Glutamatergic neuron (in vitro differentiated cells): Measurements from ENCODE around the gene RASGRP1. TPM values are rescaled to one million over a fixed set of nuclear protein-coding genes. Genes with fewer than 3 reads are reported as not detected.

Experiments used
- DNase-seq: peaks from one replicate; pipeline ENCODE4 v3.0.0; 2022
- H3K27ac Mint-ChIP-seq: one replicate; pipeline ENCODE4 v1.8.0; 2020; ENCODE audit warnings: mild to moderate bottlenecking, mixed read lengths, inconsistent platforms; ENCODE audit not compliant: unreplicated experiment
- H3K27me3 Mint-ChIP-seq: one replicate; pipeline ENCODE4 v1.8.0; 2020; ENCODE audit warnings: mild to moderate bottlenecking, moderate library complexity, mixed read lengths, inconsistent platforms; ENCODE audit not compliant: unreplicated experiment
- H3K36me3 Mint-ChIP-seq: one replicate; pipeline ENCODE4 v1.8.0; 2020; ENCODE audit warnings: mild to moderate bottlenecking, mixed read lengths, inconsistent platforms; ENCODE audit not compliant: unreplicated experiment
- H3K4me1 Mint-ChIP-seq: one replicate; pipeline ENCODE4 v1.8.0; 2020; ENCODE audit warnings: mild to moderate bottlenecking, low read depth, mixed read lengths, inconsistent platforms; ENCODE audit not compliant: unreplicated experiment
- H3K4me3 Mint-ChIP-seq: one replicate; pipeline ENCODE4 v1.8.0; 2020; ENCODE audit warnings: mild to moderate bottlenecking, mixed read lengths, inconsistent platforms; ENCODE audit not compliant: unreplicated experiment
- H3K9me3 Mint-ChIP-seq: one replicate; pipeline ENCODE4 v1.8.0; 2020; ENCODE audit warnings: mild to moderate bottlenecking, moderate library complexity, mixed read lengths, inconsistent platforms; ENCODE audit not compliant: unreplicated experiment
- CTCF ChIP-seq: fragments of 200-600 bp; sonication (generic); IDR thresholded peaks from one replicate; pipeline ENCODE4 v1.5.0; 2021; ENCODE audit not compliant: partially characterized antibody, unreplicated experiment
- total RNA-seq: library from RNA; stranded (reverse); fragmentation: NEBNext Ultra II Directional; extraction: Animal tissue kit (Norgen Biotek cat#: 25700); gene quantifications from one replicate; pipeline ENCODE4 v1.2.1, GENCODE V29; 2021; ENCODE audit not compliant: unreplicated experiment

RASGRP1 gene
- total RNA-seq, 1 donor from 2014 or later: not detected

- TF ChIP-seq CTCF: no peak
- no peak overlapping the region for H3K27ac Mint-ChIP-seq
- H3K9me3 Mint-ChIP-seq: no peaks in the 10 kb centered on the region
- H3K36me3 Mint-ChIP-seq: no peaks in the 10 kb centered on the region
- no peaks in the 10 kb centered on the region for H3K4me1 Mint-ChIP-seq
- DNase-seq: no peak
- peaks cover 4% of the 10 kb centered on the region for H3K27me3 Mint-ChIP-seq
- no peak overlapping the region for H3K4me3 Mint-ChIP-seq
Measured at GRCh38 chr15:38520035-38520434, 44.6 kb downstream of the RASGRP1 start.

GRCh38 chr15:38518084-38518483, 46.5 kb downstream of the RASGRP1 start:
- peaks cover 5% of the 10 kb centered on the region for H3K4me1 Mint-ChIP-seq

GRCh38 chr15:38517312-38517975, 47.2 kb downstream of the RASGRP1 start:
- H3K27ac Mint-ChIP-seq: no peak overlapping the region
- peaks cover 4% of the 10 kb centered on the region for H3K27me3 Mint-ChIP-seq

More at GRCh38 chr15:38518084-38518483, 46.5 kb downstream of the RASGRP1 start:
- H3K9me3 Mint-ChIP-seq: no peaks in the 10 kb centered on the region
- no peaks in the 10 kb centered on the region for H3K36me3 Mint-ChIP-seq
- H3K27ac Mint-ChIP-seq: no peak overlapping the region
- no peak for TF ChIP-seq CTCF
- peaks cover 4% of the 10 kb centered on the region for H3K27me3 Mint-ChIP-seq
- no peak overlapping the region for H3K4me3 Mint-ChIP-seq
- no peak for DNase-seq

GRCh38 chr15:38516626-38517025, 48.0 kb downstream of the RASGRP1 start:
- Mint-ChIP-seq H3K27me3 (peaks cover 4% of the 10 kb centered on the region), H3K4me3 (no peak overlapping the region), H3K36me3 (no peaks in the 10 kb centered on the region), H3K4me1 (peaks cover 5% of the 10 kb centered on the region), H3K9me3 (no peaks in the 10 kb centered on the region), H3K27ac (no peak overlapping the region)
- DNase-seq: no peak
- no peak for TF ChIP-seq CTCF

More at GRCh38 chr15:38517312-38517975, 47.2 kb downstream of the RASGRP1 start:
- Mint-ChIP-seq H3K36me3 (no peaks in the 10 kb centered on the region), H3K4me1 (peaks cover 5% of the 10 kb centered on the region), H3K4me3 (no peak overlapping the region), H3K9me3 (no peaks in the 10 kb centered on the region)
- no peak for TF ChIP-seq CTCF
- DNase-seq: no peak

- H3K36me3 Mint-ChIP-seq: no peaks in the 10 kb centered on the region
- H3K4me3 Mint-ChIP-seq: no peak overlapping the region
- H3K9me3 Mint-ChIP-seq: no peaks in the 10 kb centered on the region
- H3K27ac Mint-ChIP-seq: no peak overlapping the region
- no peak for TF ChIP-seq CTCF
- peaks cover 2% of the 10 kb centered on the region for H3K27me3 Mint-ChIP-seq
- no peak for DNase-seq
- H3K4me1 Mint-ChIP-seq: peaks cover 5% of the 10 kb centered on the region
Measured at GRCh38 chr15:38514601-38515000, 50.0 kb downstream of the RASGRP1 start.
